PC-9 (cell line): ENCODE results near the gene ASTN2.

Source experiments
- EZH2 ChIP-seq: fragments of 200-600 bp; sonication (generic); IDR thresholded peaks from 2 replicates; pipeline ENCODE4 v1.8.0; 2017; ENCODE audit warnings: antibody characterized with exemption, low read depth
- TF ChIP-seq, protein P1 (sequence below): fragments of 200-600 bp; sonication (generic); conservative IDR thresholded peaks from 2 replicates; pipeline ENCODE4 v1.6.1; 2017; ENCODE audit warnings: mixed run types, antibody characterized with exemption, mild to moderate bottlenecking, moderate library complexity

DNA sequence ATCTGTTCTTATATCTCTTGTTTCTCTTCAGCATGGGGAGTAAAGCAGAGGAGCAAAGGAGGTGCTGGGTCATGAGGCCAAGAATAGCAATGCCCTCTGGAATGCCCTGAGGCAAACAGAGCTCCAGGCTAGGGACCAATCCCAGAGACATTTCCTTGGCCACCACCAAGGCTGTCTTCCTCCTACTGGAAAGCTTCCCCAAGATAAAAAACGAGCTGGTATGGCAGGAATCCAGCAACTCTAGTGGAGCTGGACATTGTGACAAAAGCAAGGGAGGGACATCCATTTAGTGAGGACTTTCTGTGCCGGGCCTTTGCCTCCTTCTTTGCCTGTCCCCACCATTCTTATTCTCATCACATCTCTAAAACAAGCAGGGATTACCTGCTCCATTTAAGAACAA lies 161.6 kb downstream of the ASTN2 start:
- TF ChIP-seq, protein P1, sequence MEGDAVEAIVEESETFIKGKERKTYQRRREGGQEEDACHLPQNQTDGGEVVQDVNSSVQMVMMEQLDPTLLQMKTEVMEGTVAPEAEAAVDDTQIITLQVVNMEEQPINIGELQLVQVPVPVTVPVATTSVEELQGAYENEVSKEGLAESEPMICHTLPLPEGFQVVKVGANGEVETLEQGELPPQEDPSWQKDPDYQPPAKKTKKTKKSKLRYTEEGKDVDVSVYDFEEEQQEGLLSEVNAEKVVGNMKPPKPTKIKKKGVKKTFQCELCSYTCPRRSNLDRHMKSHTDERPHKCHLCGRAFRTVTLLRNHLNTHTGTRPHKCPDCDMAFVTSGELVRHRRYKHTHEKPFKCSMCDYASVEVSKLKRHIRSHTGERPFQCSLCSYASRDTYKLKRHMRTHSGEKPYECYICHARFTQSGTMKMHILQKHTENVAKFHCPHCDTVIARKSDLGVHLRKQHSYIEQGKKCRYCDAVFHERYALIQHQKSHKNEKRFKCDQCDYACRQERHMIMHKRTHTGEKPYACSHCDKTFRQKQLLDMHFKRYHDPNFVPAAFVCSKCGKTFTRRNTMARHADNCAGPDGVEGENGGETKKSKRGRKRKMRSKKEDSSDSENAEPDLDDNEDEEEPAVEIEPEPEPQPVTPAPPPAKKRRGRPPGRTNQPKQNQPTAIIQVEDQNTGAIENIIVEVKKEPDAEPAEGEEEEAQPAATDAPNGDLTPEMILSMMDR, result no peak
- TF ChIP-seq EZH2, result no peak
